GM21786 (cell line): Measurements from ENCODE around the gene ATP8B1.
A peak's percentile ranks its signal among the peaks of the same experiment; 100 is the strongest.
"Not testable (repeated sequence)": the region's sequence is repeated elsewhere in the genome, so short reads cannot be mapped to it uniquely, and the experiment has no call there.

Source experiments
- ATAC-seq: cut with Tn5 transposase; IDR thresholded peaks from one replicate; pipeline ENCODE4 v1.9.1; 2021; ENCODE audit not compliant: unreplicated experiment

ATP8B1 gene

GRCh38 chr18:57677262-57678211 lies 125.6 kb downstream of the ATP8B1 start:
- no peak for ATAC-seq

GRCh38 chr18:57674891-57675290 lies 128.2 kb downstream of the ATP8B1 start:
- no peak for ATAC-seq

- ATAC-seq, result no peak
Measured at GRCh38 chr18:57670046-57670445, 133.1 kb downstream of the ATP8B1 start.

GRCh38 chr18:57668021-57668420 lies 135.1 kb downstream of the ATP8B1 start:
- ATAC-seq, result no peak

GRCh38 chr18:57666818-57667497 lies 136.2 kb downstream of the ATP8B1 start:
- ATAC-seq, result no peak

GRCh38 chr18:57664568-57665165 lies 138.4 kb downstream of the ATP8B1 start:
- no peak for ATAC-seq

GRCh38 chr18:57660961-57661360 lies 142.2 kb downstream of the ATP8B1 start:
- no peak for ATAC-seq

GRCh38 chr18:57659460-57660102 lies 143.5 kb downstream of the ATP8B1 start:
- ATAC-seq, result no peak

GRCh38 chr18:57657542-57657941 lies 145.6 kb downstream of the ATP8B1 start:
- no peak for ATAC-seq

- ATAC-seq, result no peak
Measured at GRCh38 chr18:57655740-57656139, 147.4 kb downstream of the ATP8B1 start.

- ATAC-seq, result no peak
Measured at GRCh38 chr18:57651914-57652313, 151.2 kb downstream of the ATP8B1 start.

GRCh38 chr18:57649556-57650500 lies 153.3 kb downstream of the ATP8B1 start:
- ATAC-seq, result peak; percentile 92

- ATAC-seq, result no peak
Measured at GRCh38 chr18:57648414-57648813, 154.7 kb downstream of the ATP8B1 start.

GRCh38 chr18:57644540-57644939 lies 158.6 kb downstream of the ATP8B1 start:
- ATAC-seq, result no peak

- ATAC-seq, result not testable (repeated sequence)
Measured at GRCh38 chr18:57643726-57644125, 159.4 kb downstream of the ATP8B1 start.

- not testable (repeated sequence) for ATAC-seq
Measured at GRCh38 chr18:57642462-57642861, 160.7 kb downstream of the ATP8B1 start.

GRCh38 chr18:57640749-57641148 lies 162.4 kb downstream of the ATP8B1 start:
- no peak for ATAC-seq

GRCh38 chr18:57640236-57640635 lies 162.9 kb downstream of the ATP8B1 start:
- no peak for ATAC-seq

GRCh38 chr18:57635003-57635822 lies 167.9 kb downstream of the ATP8B1 start:
- ATAC-seq, result no peak
